H1 (cell line): ENCODE data around the gene RPL7A. TPM values are rescaled to one million over a fixed set of nuclear protein-coding genes. Genes with fewer than 3 reads are reported as not detected.
"Not testable (repeated sequence)": the region's sequence is repeated elsewhere in the genome, so short reads cannot be mapped to it uniquely, and the experiment has no call there.

Source experiments
- CTCF ChIA-PET: fragments of 300-600 bp; sonication (Branson Sonifier 250); formaldehyde crosslinking; loops from one replicate; lab custom pipeline; 2021; ENCODE audit not compliant: partially characterized antibody; lab: Charles Lee
- POLR2A ChIA-PET: fragments of 300-600 bp; sonication (Branson Sonifier 250); formaldehyde crosslinking; loops from one replicate; lab custom pipeline; 2021; ENCODE audit warnings: inconsistent platforms; ENCODE audit not compliant: partially characterized antibody; lab: Charles Lee
- DNase-seq, 2 experiments: peaks; one replicate each; pipeline versions ENCODE4 v3.0.0 to v3.0.0-alpha.2; 2010 to 2022; ENCODE audit warnings: low spot score in 2 of 2, low read depth in 1 of 2, mixed read lengths in 1 of 2
- FAIRE-seq: peaks from 2 replicates; lab custom pipeline; 2011; peaks lifted over from hg19 to GRCh38; lab: Jason Lieb, UNC
- H2AFZ ChIP-seq: 2 replicates; pipeline ENCODE4 v1.8.1; 2012; ENCODE audit warnings: low read length, inconsistent platforms
- H2AK5ac ChIP-seq: 2 replicates; pipeline ENCODE4 v1.6.1; 2013; ENCODE audit warnings: low read depth, low read length
- H2BK120ac ChIP-seq: replicated peaks from 2 replicates; pipeline ENCODE3; 2013; ENCODE audit warnings: low read depth, low read length, inconsistent platforms
- H2BK12ac ChIP-seq: 2 replicates; pipeline ENCODE4 v1.6.1; 2013; ENCODE audit warnings: low read depth, low read length
- H2BK15ac ChIP-seq: 2 replicates; pipeline ENCODE4 v1.6.1; 2013; ENCODE audit warnings: low read length
- H2BK20ac ChIP-seq: 2 replicates; pipeline ENCODE4 v1.6.1; 2013; ENCODE audit warnings: low read length
- H2BK5ac ChIP-seq: 2 replicates; pipeline ENCODE4 v1.6.1; 2013; ENCODE audit warnings: low read depth, low read length
- H3K14ac ChIP-seq: 2 replicates; pipeline ENCODE4 v1.6.1; 2013; ENCODE audit warnings: inconsistent platforms; ENCODE audit not compliant: insufficient read length
- H3K18ac ChIP-seq: 2 replicates; pipeline ENCODE4 v1.6.1; 2013; ENCODE audit warnings: low read length; ENCODE audit errors: extremely low read depth
- H3K23ac ChIP-seq: 2 replicates; pipeline ENCODE4 v1.6.1; 2013; ENCODE audit warnings: inconsistent platforms; ENCODE audit not compliant: insufficient read length
- H3K23me2 ChIP-seq: 2 replicates; pipeline ENCODE4 v1.6.1; 2013; ENCODE audit warnings: low read depth, low read length
- H3K27ac ChIP-seq: 2 replicates; pipeline ENCODE4 v1.6.1; 2011; ENCODE audit warnings: low read depth, low read length, inconsistent platforms
- H3K27me3 ChIP-seq, 4 experiments: replicated peaks in 1 of 4; 1 replicate in 1 of 4; 2 replicates in 3 of 4; pipeline versions ENCODE4 v1.6.1 to v1.8.1; 2011 to 2013; ENCODE audit warnings: low read length in 3 of 4, mild to moderate bottlenecking in 3 of 4, inconsistent platforms in 2 of 4, mixed read lengths in 2 of 4, moderate library complexity in 1 of 4; ENCODE audit not compliant: control insufficient read depth in 3 of 4, insufficient read depth in 3 of 4; ENCODE audit errors: extremely low read depth in 1 of 4
- H3K36me3 ChIP-seq, 4 experiments: 2 replicates each; pipeline versions ENCODE4 v1.6.1 to v1.8.1; 2011 to 2013; ENCODE audit warnings: mild to moderate bottlenecking in 4 of 4, low read length in 3 of 4, moderate library complexity in 2 of 4, control low read depth in 1 of 4, inconsistent platforms in 1 of 4; ENCODE audit not compliant: insufficient read depth in 4 of 4, control insufficient read depth in 2 of 4
- H3K4ac ChIP-seq: replicated peaks from 2 replicates; pipeline ENCODE3; 2013; ENCODE audit warnings: low read length, low read depth, mixed read lengths, inconsistent platforms; ENCODE audit not compliant: insufficient read length
- H3K4me1 ChIP-seq, 4 experiments: replicated peaks in 1 of 4; 1 replicate in 1 of 4; 2 replicates in 3 of 4; pipeline versions ENCODE4 v1.6.1 to v1.8.1; 2011 to 2013; ENCODE audit warnings: low read length in 3 of 4, inconsistent platforms in 2 of 4, mixed read lengths in 1 of 4; ENCODE audit not compliant: insufficient read depth in 4 of 4, control insufficient read depth in 3 of 4
- H3K4me2 ChIP-seq, 2 experiments: 2 replicates each; pipeline versions ENCODE4 v1.6.1 to v1.8.1; 2011 to 2013; ENCODE audit warnings: low read depth in 2 of 2, low read length in 2 of 2, control low read depth in 1 of 2, inconsistent platforms in 1 of 2, mild to moderate bottlenecking in 1 of 2; ENCODE audit not compliant: insufficient read depth in 1 of 2
- H3K4me3 ChIP-seq, 4 experiments: fragments of 200-600, 300-600 bp in 1 of 4; sonication (generic), shearing (Covaris generic), sonication (Bioruptor Twin) in 1 of 4; 2 replicates each; pipeline versions ENCODE4 v1.5.1 to v1.8.1; 2011 to 2016; ENCODE audit warnings: low read length in 4 of 4, low read depth in 3 of 4, control low read depth in 2 of 4, inconsistent platforms in 2 of 4, mild to moderate bottlenecking in 2 of 4, mixed read lengths in 1 of 4, moderate library complexity in 1 of 4; ENCODE audit not compliant: insufficient read depth in 2 of 4; ENCODE audit errors: extremely low read depth in 1 of 4
- H3K56ac ChIP-seq: replicated peaks from 2 replicates; pipeline ENCODE3; 2013; ENCODE audit warnings: low read depth, mild to moderate bottlenecking, mixed read lengths, low read length, inconsistent platforms; ENCODE audit not compliant: insufficient read length
- H3K79me1 ChIP-seq: 2 replicates; pipeline ENCODE4 v1.6.1; 2013; ENCODE audit warnings: low read depth, low read length, control low read depth
- H3K79me2 ChIP-seq, 2 experiments: 2 replicates each; pipeline versions ENCODE4 v1.6.1 to v1.8.1; 2012 to 2013; ENCODE audit warnings: low read length in 2 of 2, mild to moderate bottlenecking in 2 of 2, inconsistent platforms in 1 of 2; ENCODE audit not compliant: insufficient read depth in 2 of 2, control insufficient read depth in 1 of 2
- H3K9ac ChIP-seq, 4 experiments: replicated peaks in 1 of 4; 1 replicate in 1 of 4; 2 replicates in 3 of 4; pipeline versions ENCODE4 v1.6.1 to v1.8.1; 2011 to 2013; ENCODE audit warnings: low read depth in 3 of 4, low read length in 3 of 4, control low read depth in 2 of 4, mild to moderate bottlenecking in 2 of 4, moderate library complexity in 2 of 4, inconsistent platforms in 1 of 4; ENCODE audit errors: extremely low read depth in 1 of 4
- H3K9me3 ChIP-seq, 2 experiments: 2 replicates each; pipeline versions ENCODE4 v1.6.1 to v1.8.1; 2012 to 2013; ENCODE audit warnings: mild to moderate bottlenecking in 2 of 2, moderate library complexity in 2 of 2, control low read depth in 1 of 2, inconsistent platforms in 1 of 2, low read depth in 1 of 2, low read length in 1 of 2, mixed read lengths in 1 of 2; ENCODE audit not compliant: insufficient read depth in 2 of 2
- H4K20me1 ChIP-seq, 2 experiments: replicated peaks in 1 of 2; 2 replicates each; pipeline versions ENCODE3 to v1.8.1; 2011 to 2013; ENCODE audit warnings: inconsistent platforms in 2 of 2, low read length in 2 of 2, mild to moderate bottlenecking in 1 of 2; ENCODE audit not compliant: insufficient read depth in 2 of 2, control insufficient read depth in 1 of 2
- H4K5ac ChIP-seq: 2 replicates; pipeline ENCODE4 v1.6.1; 2013; ENCODE audit warnings: low read length, low read depth, mixed read lengths, inconsistent platforms; ENCODE audit not compliant: insufficient read length
- H4K8ac ChIP-seq: 2 replicates; pipeline ENCODE4 v1.8.0; 2013; ENCODE audit warnings: mild to moderate bottlenecking, moderate library complexity, low read length, inconsistent platforms; ENCODE audit not compliant: insufficient read depth; ENCODE audit errors: extremely low read depth
- H4K91ac ChIP-seq: replicated peaks from 2 replicates; pipeline ENCODE3; 2013; ENCODE audit warnings: low read length, mixed read lengths, inconsistent platforms; ENCODE audit not compliant: insufficient read length
- WGBS, 2 experiments: shearing (Covaris generic) in 1 of 2; methylation state at CpG; one replicate each; pipeline versions ENCODE4 v1.1.6 to v1.1.7; 2013 to 2015; ENCODE audit warnings: low lambda C conversion rate in 2 of 2, mixed read lengths in 2 of 2, inconsistent platforms in 1 of 2, low coverage in 1 of 2, missing lambda C conversion rate in 1 of 2; ENCODE audit not compliant: insufficient replicate concordance in 2 of 2, insufficient coverage in 1 of 2, insufficient read length in 1 of 2; ENCODE audit errors: extremely low coverage in 1 of 2, missing lambda C conversion rate in 1 of 2; 5-methylcytosine and 5-hydroxymethylcytosine counted together
- polyA plus RNA-seq, 7 experiments: library from polyadenylated mRNA; depleted of rRNA in 3 of 7; stranded (reverse) in 5 of 7; unstranded in 2 of 7; fragments of >200 nt in 5 of 7; fragments of 200-250 nt in 2 of 7; gene quantifications; 1 replicate in 5 of 7; 2 replicates in 1 of 7; 4 replicates in 1 of 7; pipeline versions ENCODE4 v1.2.1 to v1.2.3, GENCODE V29; 2011 to 2013; ENCODE audit warnings: missing spikeins in 2 of 7, mixed read lengths in 2 of 7
- total RNA-seq: library from RNA; stranded (reverse); fragmentation: NEBNext Ultra II Directional; extraction: Animal tissue kit (Norgen Biotek cat#: 25700); gene quantifications from 2 replicates; pipeline ENCODE4 v1.2.1, GENCODE V29; 2021

RPL7A gene
- total and polyA plus RNA-seq, 2 of the 8 experiments (the other 6 are each of a cell fraction or from before 2014, with no cell fraction given), result 2,578 to 2,783 TPM

- H2AFZ ChIP-seq, H3K14ac ChIP-seq, H3K4me1 ChIP-seq, H3K4me3 ChIP-seq, H2BK20ac ChIP-seq, H2BK5ac ChIP-seq, POLR2A ChIA-PET, H2BK15ac ChIP-seq, H4K91ac ChIP-seq, H4K8ac ChIP-seq, H3K27me3 ChIP-seq, FAIRE-seq, H3K4me2 ChIP-seq, H3K23ac ChIP-seq, H3K36me3 ChIP-seq, H2BK12ac ChIP-seq, H4K20me1 ChIP-seq, H3K9me3 ChIP-seq, H3K9ac ChIP-seq, DNase-seq, H3K56ac ChIP-seq, H4K5ac ChIP-seq, CTCF ChIA-PET, H3K79me1 ChIP-seq, H3K18ac ChIP-seq, H2AK5ac ChIP-seq, H3K4ac ChIP-seq, H3K79me2 ChIP-seq, H3K27ac ChIP-seq, H2BK120ac ChIP-seq: not testable (repeated sequence)
- WGBS, 2 experiments, result 91% methylated on average over 2 of the region's 4 CpGs; no CpG with 5 or more reads in 1 of the 2 experiments
- peaks cover 12% of the 10 kb centered on the region; the same call in 1 of the 2 replicates for H3K23me2 ChIP-seq
Measured at GRCh38 chr9:133391449-133391848, 43.4 kb downstream of the RPL7A start.

DNA sequence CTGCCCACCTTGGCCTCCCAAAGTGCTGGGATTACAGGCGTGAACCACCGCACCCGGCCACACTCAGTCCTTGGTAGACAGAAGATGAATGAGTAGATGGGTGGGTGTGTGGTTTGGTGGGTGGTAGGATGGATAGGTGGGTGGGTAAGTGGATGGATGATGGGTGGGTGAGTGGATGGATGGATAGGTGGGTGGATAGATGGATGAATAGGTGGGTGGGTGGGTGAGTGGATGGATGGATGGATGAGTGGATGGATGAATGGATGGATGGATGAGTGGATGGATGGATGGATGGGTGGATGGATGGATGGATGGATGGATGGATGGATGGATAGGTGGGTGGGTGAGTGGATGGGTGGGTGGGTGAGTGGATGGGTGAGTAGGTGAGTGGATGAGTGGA, 44.3 kb downstream of the RPL7A start:
- CTCF ChIA-PET, H3K36me3 ChIP-seq, H2BK15ac ChIP-seq, H3K23ac ChIP-seq, H2BK120ac ChIP-seq, H2AFZ ChIP-seq, H3K9ac ChIP-seq, H3K14ac ChIP-seq, H3K27me3 ChIP-seq, H3K4me3 ChIP-seq, H3K9me3 ChIP-seq, H3K79me1 ChIP-seq, H3K18ac ChIP-seq, H4K5ac ChIP-seq, DNase-seq, FAIRE-seq, H4K8ac ChIP-seq, POLR2A ChIA-PET, H2AK5ac ChIP-seq, H3K4me1 ChIP-seq, H4K91ac ChIP-seq, H4K20me1 ChIP-seq, H3K27ac ChIP-seq, H2BK20ac ChIP-seq, H3K56ac ChIP-seq, H2BK5ac ChIP-seq, H3K79me2 ChIP-seq, H2BK12ac ChIP-seq, H3K4ac ChIP-seq, H3K4me2 ChIP-seq: not testable (repeated sequence)
- peaks cover 12% of the 10 kb centered on the region; the same call in 1 of the 2 replicates for H3K23me2 ChIP-seq
- WGBS, 2 experiments, result 100% methylated on average over 3 of the region's 3 CpGs; no CpG with 5 or more reads in 1 of the 2 experiments
